NCI-H774 (cell line): ENCODE data around the gene SLC25A34.

ENCODE experiments used
- DNase-seq: peaks from one replicate; lab custom pipeline; 2025; lab: John Stamatoyannopoulos, UW

Gene SLC25A34

GRCh38 chr1:15714406-15715136 is 21.5 kb upstream of the SLC25A34 start:
- DNase-seq = no peak

GRCh38 chr1:15717418-15718125 is 18.5 kb upstream of the SLC25A34 start:
- no peak for DNase-seq

DNA sequence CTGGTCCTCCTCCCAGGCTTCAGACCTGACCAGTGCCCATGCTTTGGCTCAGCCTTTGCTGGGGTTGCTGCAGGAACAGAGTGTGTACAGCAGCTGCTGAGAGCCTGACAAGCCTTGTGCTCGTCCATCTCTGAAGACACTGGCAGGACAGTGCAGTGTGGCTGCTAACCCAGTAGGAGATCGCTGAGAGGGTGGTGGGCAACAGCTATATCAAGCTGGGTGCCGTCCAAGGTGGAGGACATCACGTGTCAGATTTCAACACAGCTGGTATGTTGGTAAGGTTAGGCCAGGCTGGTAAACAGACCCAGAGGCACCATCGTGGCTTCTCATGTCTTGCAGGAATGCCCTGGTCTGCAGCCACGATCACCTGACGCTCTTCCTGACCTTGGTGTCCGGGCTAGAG is 17.9 kb upstream of the SLC25A34 start:
- no peak for DNase-seq

DNA sequence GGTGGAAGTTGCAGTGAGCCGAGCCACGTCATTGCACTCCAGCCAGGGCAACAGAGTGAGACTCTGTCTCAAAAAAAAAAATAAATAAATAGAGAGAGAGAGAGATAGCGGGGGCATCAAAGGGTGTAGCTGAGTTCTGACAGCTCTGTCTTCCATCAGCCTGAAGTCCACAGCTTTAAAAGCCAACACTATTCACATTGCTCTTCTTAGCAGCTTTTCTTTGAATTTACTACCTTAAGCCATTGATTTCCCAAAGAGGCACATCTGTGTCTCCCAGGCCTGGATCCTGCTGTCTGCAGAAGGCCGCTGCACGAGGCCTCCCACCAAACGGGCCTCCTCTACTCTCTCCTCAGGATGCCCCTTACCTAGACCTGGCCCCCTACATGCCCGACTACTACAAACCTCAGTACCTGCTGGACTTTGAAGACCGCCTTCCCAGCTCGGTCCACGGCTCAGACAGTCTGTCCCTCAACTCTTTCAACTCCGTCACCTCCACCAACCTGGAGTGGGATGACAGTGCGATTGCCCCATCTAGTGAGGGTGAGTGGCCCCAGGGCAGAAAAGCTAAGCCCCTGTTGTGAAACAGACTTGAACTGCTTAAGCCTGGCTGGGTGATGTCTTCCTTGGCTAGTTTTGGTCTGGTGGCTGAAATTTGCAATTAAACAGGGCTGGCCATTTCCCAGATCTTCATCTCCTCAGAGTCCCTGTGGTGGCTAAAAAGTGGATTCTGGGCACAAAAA is 16.5 kb upstream of the SLC25A34 start:
- no peak for DNase-seq

GRCh38 chr1:15720861-15721260 is 15.2 kb upstream of the SLC25A34 start:
- no peak for DNase-seq

DNA sequence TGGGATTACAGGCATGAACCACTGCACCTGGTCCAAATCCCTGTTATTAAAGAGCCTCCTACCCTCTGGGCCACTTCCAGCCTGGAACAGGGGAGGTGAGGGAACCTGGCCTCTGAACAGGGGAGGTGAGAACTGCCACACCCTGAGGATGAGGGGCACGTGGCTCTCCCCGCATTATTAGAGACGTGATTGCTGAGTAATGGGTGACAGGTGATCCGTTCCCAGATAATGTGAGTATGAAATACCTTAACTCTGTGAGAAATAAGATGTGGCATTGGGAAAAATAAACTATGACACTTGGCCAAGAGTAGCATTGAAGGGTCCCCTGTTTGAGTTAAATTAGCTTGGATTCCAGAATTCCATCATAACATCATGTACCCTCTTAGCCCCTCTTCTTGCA is 13.6 kb upstream of the SLC25A34 start:
- DNase-seq = no peak

DNA sequence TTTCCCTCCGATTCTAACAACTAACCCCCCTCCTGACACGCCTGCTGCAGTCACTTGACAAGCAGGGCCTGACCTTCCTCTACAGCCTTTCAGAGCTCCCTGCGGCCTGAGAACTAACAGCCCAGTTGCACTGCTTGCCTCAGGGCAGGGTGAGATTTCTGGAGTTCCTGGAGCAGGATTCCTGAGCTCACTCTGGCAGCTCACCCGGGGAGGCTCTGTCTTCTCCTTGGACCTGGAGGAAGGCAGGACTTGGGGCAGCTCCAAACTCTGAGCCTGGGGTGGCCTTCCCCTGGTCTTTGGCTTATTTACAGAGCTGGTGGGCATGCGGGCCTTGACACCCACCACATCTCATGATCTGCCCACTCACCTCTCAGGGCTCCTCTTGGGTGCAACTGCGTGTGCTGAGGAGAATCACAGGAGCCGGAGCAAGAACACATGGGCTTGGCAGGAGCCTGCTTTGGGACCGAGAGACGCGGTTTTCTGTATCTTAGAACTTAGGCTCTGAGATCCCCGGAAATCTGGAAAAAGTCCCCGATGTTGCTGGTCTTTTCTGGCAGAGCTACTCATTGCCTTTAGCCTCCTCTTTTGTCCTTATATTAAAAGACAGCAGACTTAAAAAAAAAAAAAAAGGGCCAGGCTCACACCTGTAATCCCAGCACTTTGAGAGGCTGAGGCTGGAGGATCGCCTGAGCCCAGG is 13.1 kb upstream of the SLC25A34 start:
- no peak for DNase-seq

DNA sequence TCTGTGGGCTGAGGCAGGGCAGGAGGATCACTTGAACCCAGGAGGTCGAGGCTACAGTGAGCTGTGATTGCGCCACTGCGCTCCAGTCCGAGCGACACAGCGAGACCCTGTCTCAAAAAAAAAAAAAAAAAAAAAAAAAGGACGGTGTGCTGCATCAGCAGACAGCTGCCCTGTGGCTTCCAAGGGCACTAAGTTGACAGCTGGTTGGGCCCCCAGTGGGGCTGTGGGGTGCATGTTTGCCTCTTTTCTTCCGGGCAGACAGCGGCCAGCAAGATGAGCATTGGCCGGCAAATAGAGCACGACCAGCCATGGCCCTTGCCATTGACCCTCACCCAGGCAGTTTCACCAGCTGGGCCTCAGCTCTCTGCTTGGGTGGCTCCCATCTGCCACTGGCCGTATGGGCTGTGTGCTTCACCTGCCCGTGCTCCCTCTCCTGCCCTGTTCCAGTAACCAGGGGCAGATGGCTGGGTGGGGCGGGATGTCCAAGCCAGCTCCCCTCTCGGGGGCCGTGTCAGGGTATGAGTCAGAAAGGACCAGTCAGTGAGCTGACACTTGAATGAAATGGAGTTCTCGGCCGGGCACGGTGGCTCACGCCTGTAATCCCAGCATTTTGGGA is 12.3 kb upstream of the SLC25A34 start:
- DNase-seq = no peak

DNA sequence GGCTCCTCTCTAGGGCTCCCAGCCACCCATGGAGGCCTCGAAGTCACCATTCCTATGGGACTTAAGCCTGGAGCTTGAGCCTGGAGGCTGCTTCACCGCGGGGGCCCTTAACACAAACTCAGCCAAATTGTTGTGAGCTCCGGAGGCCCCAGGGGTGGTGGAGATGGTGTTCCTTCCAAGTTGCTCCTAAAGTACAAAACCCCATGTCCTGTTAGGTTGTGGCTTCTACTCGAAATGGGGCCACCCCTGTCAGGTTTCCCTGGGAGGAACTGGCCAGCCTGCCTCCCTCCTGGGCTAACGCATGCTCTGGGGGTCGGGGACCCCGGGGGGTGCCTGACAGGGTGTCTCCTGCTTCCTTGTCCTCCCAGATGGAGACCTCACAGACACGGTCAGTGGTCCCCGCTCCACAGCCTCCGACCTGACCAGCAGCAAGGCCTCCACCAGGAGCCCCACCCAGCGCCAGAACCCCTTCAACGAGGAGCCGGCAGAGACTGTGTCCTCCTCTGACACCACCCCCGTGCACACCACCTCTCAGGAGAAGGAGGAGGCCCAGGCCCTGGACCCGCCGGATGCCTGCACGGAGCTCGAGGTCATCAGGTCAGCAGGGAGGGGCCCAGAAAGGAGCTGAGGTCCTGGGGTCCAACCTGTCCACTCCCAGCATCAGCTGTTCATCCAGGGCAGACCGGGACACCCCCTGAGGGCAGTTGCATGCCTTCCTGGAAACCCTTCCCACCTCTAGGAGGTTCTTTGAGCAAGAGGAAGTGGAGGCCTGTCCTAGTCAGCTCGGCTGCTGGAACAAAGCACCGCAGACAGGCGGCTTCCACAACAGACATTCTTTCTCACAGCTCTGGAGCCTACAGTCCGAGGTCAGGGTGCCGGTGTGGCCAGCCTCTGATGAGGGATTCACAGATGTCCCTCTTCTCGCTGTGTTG is 10.8 kb upstream of the SLC25A34 start:
- DNase-seq = no peak

- DNase-seq = no peak
These were observed 9.6 kb upstream of the SLC25A34 start for GRCh38 chr1:15726508-15726907.

DNA sequence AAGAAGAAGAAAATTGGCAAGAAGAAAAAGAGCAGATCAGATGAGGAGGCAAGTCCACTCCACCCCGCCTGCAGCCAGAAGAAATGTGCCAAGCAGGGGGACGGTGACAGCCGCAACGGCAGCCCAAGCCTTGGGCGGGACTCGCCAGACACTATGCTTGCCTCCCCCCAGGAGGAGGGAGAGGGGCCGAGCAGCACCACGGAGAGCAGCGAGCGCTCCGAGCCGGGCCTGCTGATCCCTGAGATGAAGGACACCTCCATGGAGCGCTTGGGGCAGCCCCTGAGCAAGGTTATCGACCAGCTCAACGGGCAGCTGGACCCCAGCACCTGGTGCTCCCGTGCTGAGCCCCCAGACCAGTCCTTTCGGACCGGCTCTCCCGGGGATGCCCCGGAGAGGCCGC is 9.0 kb upstream of the SLC25A34 start:
- no peak for DNase-seq

GRCh38 chr1:15727424-15727823 is 8.6 kb upstream of the SLC25A34 start:
- no peak for DNase-seq

DNA sequence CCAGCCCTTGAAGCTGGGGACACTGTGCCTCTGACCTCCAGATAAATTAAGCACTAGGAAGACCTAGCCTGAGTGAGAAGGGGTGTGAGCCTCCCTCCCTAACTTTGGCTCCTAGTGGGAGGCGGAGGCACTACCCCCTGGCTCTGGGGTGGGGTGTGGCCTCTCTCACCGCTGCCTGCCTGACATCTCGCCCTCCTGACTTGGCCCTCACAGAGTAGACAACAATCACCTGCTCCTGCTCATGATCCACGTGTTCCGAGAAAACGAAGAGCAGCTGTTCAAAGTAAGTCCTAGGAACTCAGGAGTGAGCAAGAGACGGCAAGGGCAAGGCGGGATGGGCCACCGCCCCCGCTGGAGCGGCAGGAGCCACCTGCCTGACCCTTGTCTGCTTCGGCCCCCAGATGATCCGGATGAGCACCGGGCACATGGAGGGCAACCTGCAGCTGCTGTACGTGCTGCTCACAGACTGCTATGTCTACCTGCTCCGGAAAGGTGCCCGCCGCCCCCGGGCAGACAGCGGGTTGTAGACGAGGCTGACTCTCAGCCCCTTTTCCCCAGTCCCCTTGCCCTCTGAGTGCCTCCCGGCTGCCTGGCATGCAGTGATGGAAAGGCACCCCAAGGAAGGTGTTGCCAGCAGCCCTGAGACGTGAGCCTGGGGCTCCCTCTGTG is 8.1 kb upstream of the SLC25A34 start:
- no peak for DNase-seq

DNA sequence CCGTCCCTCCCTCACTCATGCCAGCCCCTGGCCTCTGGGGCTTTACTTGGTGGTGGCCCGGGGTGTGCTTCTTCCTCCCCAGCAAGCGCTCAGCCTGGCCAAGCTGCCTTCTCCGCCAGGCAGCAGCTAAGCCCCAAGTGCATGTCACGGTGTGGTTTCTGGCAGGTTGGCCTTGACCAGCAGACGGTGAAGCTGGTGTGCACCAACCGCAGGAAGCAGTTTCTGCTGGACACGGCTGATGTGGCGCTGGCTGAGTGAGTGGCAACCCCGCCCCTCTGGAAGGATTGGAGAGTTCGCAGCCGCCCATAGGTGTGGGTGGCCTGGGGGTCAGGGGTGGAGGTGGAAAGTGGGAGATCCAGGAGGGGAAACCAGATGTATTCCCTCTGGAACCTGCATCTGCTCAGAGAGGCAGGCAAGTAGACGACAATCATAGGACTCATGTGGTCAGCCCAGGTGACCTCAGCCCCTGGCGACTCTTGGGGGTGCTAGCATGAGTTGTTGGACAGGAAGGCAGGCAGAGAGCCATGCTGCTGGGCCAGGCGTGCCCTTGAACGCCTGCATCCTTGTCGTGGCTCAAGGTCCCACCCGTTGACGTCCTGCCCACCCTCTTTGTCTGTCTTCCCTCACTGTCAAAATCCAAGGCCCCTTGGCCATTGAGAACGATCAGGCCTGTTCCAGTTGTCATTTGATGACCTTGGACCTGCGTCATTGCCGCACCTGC is 7.0 kb upstream of the SLC25A34 start:
- DNase-seq = no peak

GRCh38 chr1:15730423-15730822 is 5.6 kb upstream of the SLC25A34 start:
- no peak for DNase-seq

GRCh38 chr1:15730936-15731335 is 5.1 kb upstream of the SLC25A34 start:
- DNase-seq = no peak

GRCh38 chr1:15731735-15732685 is 4.0 kb upstream of the SLC25A34 start:
- DNase-seq = no peak

DNA sequence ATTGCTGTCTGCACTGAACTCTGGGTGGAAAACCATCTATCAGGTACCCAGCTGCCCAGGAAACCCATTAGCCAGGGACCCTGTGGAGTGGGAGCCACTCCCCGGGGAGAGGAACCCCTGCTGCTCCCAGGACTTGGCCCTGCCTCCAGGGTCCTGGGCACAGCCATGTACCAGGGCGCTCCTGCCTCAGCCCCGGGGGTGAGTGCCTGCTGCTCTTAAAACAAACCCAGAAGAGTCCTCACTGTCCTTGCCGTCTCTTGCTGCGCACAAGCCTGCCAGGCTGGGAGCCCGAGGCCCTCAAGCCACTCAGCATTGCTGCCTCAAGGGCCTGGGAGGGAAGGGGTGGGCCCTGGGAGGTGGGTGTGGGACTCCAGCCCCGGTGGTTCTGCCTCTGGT is 3.4 kb upstream of the SLC25A34 start:
- no peak for DNase-seq
